Forelimb muscle (tissue), 1 donor: Measurements from ENCODE around the gene BAIAP2. TPM values are rescaled to one million over a fixed set of nuclear protein-coding genes. Genes with fewer than 3 reads are reported as not detected.

Experiments used
- DNase-seq: peaks from one replicate; pipeline ENCODE4 v3.0.0-alpha.2; 2013; ENCODE audit warnings: low read depth
- polyA plus RNA-seq: library from polyadenylated mRNA; unstranded; fragments of 120-200 nt; gene quantifications from one replicate; pipeline ENCODE4 v1.2.1, GENCODE V29; 2013; ENCODE audit not compliant: insufficient read length

Gene BAIAP2
- polyA plus RNA-seq, 1 donor = 15.4 TPM

DNA sequence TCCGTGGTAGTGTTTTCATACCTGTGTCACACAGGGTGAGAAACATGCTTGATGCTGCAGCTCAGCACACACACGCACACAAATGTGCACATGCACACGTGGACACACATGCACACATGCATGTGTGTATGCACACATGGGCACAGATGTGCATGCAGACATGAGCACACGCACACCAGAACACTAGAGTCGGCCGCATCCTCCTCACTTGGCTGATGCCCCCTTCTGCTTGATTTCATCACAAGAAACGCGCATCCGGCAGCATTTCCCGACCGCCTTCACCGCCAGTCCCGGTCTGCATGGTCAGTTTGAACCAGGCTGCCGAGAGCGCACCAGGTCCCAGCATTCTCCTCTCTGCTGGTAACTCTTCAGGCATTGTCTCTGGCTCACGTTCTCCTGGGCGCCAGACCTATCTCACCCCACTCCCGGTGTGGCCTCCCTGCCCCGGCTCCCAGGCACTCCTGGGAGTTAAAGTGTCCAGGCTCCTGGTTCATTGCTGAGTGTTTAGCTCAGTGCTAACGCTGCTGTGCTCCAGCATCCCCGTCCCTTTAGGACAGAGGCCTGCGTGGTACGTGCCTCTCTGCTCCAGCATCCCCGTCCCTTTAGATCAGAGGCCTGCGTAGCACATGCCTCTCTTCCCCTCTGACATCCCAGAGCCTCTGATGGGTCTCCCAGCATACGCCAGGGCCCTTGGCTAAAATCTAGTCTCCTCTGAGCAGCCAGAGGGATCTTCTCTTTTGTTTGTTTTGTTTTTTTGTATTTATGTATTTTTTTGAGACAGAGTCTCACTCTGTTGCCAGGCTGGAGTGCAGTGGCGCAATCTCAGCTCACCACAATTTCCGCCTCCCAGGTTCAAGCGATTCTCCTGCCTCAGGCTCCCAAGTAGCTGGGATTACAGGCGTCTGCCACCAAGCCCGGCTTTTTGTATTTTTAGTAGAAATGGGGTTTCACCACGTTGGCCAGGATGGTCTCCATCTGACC, 16.0 kb downstream of the BAIAP2 start:
- DNase-seq = no peak

DNA sequence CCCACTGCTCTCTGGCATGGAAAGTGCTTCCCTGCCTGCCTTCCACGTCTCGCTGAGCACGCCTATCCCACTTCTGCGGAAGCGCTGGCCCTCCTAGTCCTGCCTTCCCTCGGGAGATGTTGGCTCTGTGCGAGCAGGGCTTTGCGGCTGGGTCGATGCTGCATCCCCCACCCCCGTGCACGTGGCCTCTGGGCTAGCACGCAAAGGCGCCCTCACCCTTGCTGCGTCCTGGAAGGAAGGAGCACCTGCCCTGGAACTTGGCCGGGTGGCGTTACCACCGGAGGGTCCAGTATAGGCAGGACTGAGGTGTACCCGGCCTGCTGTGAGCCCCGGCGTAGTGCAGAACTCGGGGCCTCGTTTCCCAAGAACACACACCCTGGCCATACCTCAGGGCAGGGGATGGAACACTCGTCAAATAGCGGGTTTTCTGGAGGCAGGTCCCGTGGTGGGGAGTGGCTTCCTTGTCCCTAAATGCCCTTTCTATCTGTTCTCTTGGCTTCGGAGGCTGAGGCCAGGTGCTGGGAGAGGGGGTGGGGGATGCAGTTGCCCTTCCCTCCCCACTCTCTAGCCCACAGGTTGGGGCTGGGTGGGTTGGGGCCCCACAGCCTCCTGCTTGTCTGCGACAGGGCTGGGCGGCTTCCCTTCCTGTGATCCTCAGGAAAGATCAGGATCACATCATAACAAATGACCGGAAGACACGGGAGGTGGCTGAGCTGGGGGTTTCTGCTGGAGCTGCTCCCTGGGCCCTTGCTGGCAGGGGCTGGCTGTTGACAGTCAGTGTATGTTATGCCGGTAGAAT, 17.4 kb downstream of the BAIAP2 start:
- no peak for DNase-seq

DNA sequence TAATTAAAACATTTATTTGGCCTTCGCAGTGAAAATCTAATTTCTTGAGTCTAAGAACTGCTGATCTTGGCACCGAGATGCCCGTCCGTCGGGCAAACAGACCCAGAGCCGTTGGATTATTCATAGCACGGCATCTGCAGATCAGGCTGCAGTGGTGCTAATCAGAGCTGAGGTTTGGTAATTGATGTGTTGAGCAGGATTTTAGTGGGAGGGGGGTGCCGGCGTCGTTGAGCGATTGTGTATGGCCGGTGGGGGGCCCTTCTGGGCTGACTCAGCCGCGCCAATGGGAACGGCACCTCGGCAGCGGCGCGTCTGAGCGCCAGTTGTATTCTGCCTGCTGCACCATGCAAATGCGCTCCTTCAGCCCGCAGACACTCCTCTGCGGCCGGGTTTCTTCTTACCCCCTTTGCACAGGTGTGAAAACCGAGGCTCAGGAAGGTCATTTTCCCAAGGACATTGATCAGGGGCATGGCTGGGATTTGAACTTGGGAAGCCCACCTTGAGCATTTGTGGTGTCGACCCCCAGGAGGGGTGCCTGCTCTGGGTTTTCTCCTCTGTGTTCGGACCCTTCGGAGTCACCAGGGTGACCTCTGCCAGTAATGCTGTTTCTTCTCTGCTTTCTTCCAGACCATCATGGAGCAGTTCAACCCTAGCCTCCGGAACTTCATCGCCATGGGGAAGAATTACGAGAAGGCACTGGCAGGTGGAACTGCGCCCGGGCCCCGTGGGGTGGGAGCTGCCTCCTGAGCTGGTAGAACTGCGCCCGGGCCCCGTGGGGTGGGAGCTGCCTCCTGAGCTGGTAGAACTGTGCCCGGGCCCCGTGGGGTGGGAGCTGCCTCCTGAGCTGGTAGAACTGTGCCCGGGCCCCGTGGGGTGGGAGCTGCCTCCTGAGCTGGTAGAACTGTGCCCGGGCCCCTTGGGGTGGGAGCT, 18.4 kb downstream of the BAIAP2 start:
- DNase-seq = no peak

DNA sequence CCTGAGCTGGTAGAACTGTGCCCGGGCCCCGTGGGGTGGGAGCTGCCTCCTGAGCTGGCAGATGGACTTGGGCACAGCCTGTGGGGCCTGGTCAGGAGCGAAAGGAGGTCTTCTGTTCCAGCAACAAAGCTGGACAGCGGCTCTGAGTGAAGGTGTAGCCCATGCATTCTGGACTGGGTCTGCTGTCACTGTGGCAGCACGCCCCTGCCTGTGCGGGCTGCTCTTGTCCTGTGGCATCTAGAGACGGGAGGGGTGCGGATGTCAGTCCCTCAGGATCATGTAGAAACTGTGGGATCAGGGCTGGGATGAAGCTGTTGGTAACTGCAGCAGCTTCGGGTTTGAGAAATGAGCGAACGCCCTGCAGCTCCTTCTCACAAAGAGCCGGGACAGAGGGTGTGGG, 19.4 kb downstream of the BAIAP2 start:
- DNase-seq = no peak

DNA sequence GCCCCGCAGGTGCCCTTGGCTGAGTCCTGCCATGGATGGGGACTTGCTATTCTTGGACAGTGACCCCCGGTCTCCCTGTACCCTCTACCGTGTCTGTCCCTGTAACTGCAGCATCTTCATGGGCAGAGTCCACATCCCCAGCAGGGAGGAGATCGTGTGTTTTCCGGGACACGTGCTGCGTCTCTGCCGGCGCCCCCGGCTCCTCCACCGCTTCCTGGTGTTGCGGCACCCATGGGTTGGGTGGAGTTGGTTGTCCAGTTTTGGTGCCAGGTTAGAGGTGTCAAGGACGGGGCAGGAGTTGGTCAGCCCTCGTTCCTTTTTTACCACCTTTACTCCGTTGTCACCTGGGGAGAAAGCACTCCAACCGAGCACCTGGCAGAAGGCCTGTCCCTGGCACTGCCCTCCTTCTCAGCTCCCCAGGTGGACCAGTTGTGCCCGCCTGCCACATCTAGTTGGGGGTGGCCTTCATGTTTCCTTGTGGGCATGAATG, 20.0 kb downstream of the BAIAP2 start:
- DNase-seq = no peak

- DNase-seq = no peak
These were observed 21.4 kb downstream of the BAIAP2 start for GRCh38 chr17:81056312-81056711.

DNA sequence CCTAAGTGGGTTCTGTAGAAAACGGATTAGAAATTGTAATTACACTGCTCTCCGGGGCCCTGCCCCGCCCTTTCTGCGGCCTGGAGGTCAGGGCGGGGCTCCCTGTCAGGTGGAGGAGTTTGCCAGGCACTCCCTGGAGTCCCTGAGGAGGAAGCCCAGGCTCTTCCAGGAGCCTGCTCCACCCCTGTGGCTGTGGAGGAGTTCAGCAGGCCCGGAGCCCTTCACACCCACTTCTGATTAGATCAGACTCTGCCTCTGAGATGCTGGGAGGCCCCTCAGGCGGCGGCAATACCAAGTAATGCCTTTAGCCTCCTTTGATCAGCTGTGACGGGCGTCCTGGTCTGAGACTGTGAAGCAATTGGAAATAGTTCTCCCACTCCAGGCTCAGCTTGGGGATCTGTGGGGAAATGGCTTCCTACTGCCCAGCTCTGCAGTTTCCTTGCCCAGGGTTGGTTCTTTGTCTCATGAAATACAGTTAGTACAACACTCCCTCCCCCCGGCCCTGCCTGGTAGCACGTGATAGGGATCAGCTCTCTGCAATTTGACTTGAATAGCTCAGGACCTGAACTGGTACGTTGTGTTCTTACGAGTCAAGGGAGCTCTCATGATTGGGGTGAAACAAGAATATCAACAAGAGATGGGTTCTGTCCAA, 22.3 kb downstream of the BAIAP2 start:
- DNase-seq = no peak

GRCh38 chr17:81057777-81058176, 22.8 kb downstream of the BAIAP2 start:
- DNase-seq = no peak

DNA sequence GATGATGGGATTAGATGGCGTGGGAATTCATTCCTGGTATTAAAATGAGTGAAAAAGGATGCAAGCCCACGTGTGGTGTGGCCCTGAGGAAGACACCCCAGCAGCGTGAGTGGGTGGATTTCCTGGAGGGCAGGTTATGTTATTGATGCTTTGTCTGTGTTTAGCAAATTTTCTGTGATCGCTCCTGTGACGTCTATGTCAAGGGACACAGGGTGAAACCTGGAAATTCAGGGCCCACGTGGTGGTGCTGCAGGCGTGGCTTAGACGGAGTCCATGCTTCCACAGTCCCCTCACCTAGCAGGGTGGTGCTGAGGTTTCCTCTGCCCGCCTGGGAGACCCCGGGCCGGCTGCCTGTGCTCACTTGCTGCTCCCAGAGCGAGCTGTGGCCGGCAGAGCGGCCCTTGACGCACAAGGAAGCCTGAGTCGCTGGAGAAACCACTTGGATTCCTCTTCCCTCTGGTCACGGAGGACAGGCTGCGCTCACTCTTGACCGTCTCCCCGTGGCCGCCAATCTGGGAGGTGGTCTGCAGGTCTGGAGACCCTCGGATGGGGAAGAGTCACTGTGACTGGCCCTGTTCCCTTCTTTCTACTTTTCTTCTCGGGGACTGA, 23.4 kb downstream of the BAIAP2 start:
- DNase-seq = no peak

DNA sequence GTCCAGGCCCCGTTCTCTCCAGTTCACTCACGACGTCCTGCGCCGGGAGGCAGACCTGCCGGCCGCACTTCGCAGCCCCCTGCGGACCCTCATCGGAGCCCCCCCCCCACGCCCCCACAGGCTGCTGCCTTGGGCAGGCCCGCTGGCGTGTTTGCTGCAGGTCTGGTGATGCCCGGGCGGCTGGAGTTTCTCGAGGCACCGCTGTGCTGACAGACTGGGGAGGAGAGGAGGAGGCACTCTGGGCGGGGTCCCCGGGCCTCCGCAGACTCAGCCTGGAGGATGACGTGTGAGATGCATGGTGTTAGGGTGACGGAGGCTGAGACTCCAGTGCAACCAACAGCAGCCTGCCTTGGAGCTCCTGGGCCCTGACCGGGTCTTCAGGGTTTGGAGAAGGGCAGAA, 24.1 kb downstream of the BAIAP2 start:
- DNase-seq = no peak

DNA sequence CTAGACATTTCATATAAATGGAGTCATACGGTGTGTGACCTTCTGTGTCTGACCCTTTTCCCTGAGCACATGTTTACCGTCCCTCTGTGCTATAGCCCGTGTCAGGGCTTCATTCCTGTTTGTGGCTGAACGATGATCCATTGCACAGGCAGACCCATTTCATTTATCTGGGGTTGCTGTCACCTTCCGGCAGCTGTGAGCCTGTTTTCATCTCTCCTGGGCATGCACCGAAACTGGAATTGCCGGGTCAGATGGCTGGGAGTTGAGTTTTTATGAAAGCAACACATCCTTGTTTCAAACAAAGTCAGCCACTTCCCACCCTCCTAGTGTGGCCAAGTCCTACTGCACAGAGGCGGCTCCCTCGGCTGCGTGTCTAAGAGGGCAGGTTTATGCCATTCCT, 25.5 kb downstream of the BAIAP2 start:
- DNase-seq = no peak

GRCh38 chr17:81061027-81061735, 26.2 kb downstream of the BAIAP2 start:
- no peak for DNase-seq

GRCh38 chr17:81062014-81062780, 27.2 kb downstream of the BAIAP2 start:
- no peak for DNase-seq

DNA sequence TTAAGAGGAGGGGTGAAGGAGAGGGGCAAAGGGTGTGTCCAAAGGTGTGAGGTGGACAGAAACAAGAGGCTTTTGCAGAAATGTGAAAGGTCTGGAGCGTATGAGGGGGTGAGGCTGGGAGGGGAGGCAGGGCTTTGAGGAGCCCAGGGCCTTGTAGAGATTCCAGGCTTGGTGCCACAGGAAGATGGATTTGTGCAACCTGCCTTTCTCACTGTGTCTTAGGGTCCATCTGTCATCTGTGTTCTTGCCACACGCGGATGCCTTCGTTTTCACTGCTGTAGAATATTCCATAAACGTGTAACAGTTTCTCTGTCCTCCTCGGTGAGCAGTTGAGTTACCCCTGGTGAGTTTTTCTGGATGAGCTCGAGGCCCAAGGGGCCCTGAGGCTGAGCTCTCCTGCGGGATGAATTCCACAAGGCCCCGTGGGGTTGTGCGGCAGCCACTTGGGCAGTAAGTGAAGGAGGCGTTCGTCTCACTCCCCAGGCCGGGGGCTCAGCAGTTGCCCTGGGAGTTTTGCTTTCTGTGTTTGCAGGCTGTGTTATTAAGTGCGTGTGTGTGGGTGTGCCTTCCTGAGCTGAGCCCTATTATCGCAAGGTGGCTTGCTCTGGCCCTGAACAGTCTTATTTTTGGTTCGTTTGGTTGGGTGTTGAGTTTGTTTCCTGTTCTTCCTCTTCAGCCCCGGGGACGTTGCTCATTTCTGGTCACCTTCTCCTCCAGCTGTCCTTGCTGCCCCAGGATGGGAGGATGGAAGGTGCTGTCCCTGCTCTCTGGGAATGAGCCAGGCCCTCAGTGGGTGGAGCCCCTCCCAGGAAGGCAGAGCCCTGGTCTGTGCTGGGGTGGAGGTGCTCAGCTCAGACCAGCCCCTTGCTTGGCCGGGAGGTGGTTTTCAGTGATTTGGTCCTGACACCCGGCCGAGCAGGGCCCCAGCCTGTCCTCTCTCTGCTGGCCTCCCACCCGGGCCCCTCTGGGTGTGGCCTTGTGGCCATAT, 28.4 kb downstream of the BAIAP2 start:
- DNase-seq = no peak

- DNase-seq = no peak
These were observed 29.9 kb downstream of the BAIAP2 start for GRCh38 chr17:81064678-81065475.

DNA sequence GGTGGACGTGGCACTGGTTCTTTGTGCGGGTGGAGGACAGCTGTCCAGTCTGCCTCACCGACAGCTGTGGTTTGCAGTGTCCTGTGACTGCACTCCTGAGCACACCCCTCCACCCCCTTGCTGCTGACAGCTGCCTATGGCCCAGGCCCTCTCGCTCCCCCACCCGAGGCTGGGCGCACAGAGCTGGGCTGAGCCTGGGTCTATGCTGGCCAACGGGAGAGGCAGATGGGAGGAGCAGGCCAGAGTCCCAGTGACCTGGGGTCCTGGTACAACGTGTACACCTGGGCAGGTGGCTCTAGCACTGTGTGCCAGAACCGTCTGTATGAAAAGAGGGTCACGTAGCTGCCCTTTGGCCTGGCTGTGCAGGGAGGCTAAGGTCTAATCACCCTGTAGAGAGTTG, 30.5 kb downstream of the BAIAP2 start:
- no peak for DNase-seq

DNA sequence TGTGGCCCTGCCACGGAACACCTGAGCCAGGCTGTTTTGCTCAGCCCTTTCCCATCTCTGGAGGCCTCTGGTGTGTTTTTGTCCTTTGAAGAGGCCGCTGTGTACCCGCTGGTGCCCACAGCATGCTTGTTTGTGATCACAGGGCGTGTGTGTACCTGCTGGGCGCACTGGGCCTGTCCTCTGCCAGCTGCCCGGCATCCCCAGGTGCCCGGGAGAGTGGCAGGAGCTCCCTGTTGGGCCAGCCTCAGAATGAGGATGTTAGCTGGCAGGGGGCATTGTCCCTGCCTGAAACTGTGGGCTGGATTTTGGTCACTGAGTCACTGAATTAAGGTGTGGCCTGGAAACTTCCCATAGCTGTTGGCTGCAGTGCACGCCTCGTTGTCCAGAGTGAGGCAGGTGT, 31.1 kb downstream of the BAIAP2 start:
- DNase-seq = no peak
